Smooth muscle cell (in vitro differentiated cells): ENCODE data around the gene FAM163B. TPM values are rescaled to one million over a fixed set of nuclear protein-coding genes. Genes with fewer than 3 reads are reported as not detected.

Experiments used
- DNase-seq: peaks from one replicate; lab custom pipeline; 2025; ENCODE audit not compliant: unreplicated experiment; lab: John Stamatoyannopoulos, UW
- H2AFZ ChIP-seq: fragments of 200-600 bp; sonication (generic); 2 replicates; pipeline ENCODE4 v1.6.0; 2016; ENCODE audit warnings: antibody characterized with exemption, low read depth, mild to moderate bottlenecking
- H3F3A ChIP-seq: fragments of 200-600 bp; sonication (generic); 2 replicates; pipeline ENCODE4 v1.6.0; 2017; ENCODE audit warnings: antibody characterized with exemption, low read depth
- H3K27ac ChIP-seq: fragments of 200-600 bp; sonication (generic); 2 replicates; pipeline ENCODE4 v1.5.1; 2016; ENCODE audit warnings: low read depth, mild to moderate bottlenecking
- H3K27me3 ChIP-seq: fragments of 200-600 bp; sonication (generic); 2 replicates; pipeline ENCODE4 v1.6.1; 2016; ENCODE audit warnings: low read depth, mild to moderate bottlenecking
- H3K36me3 ChIP-seq: fragments of 200-600 bp; sonication (generic); 2 replicates; pipeline ENCODE4 v1.5.1; 2016; ENCODE audit warnings: low read depth
- H3K4me1 ChIP-seq: fragments of 200-600 bp; sonication (generic); 2 replicates; pipeline ENCODE4 v1.5.1; 2016; ENCODE audit warnings: low read depth
- H3K4me2 ChIP-seq: fragments of 200-600 bp; sonication (generic); 2 replicates; pipeline ENCODE4 v1.6.0; 2016; ENCODE audit warnings: mild to moderate bottlenecking
- H3K4me3 ChIP-seq: fragments of 200-600 bp; sonication (generic); 2 replicates; pipeline ENCODE4 v1.5.1; 2016; ENCODE audit warnings: mild to moderate bottlenecking
- H3K79me2 ChIP-seq: fragments of 200-600 bp; sonication (generic); 2 replicates; pipeline ENCODE4 v1.6.0; 2016; ENCODE audit warnings: low read depth, mild to moderate bottlenecking
- H3K9ac ChIP-seq: fragments of 200-600 bp; sonication (generic); 2 replicates; pipeline ENCODE4 v1.6.0; 2016; ENCODE audit warnings: low read depth
- H3K9me3 ChIP-seq: fragments of 200-600 bp; sonication (generic); replicated peaks from 2 replicates; pipeline ENCODE4 v1.5.1; 2016; ENCODE audit warnings: low read depth
- H4K20me1 ChIP-seq: fragments of 200-600 bp; sonication (generic); 2 replicates; pipeline ENCODE4 v1.6.0; 2016; ENCODE audit warnings: low read depth
- CTCF ChIP-seq: fragments of 200-600 bp; sonication (generic); IDR thresholded peaks from 2 replicates; pipeline ENCODE4 v1.5.1; 2017; ENCODE audit warnings: borderline replicate concordance, mild to moderate bottlenecking, antibody characterized with exemption; ENCODE audit not compliant: insufficient read depth, poor library complexity, severe bottlenecking
- WGBS: methylation state at CpG from one replicate; pipeline ENCODE4 v1.1.7; 2016; ENCODE audit warnings: low lambda C conversion rate; 5-methylcytosine and 5-hydroxymethylcytosine counted together
- polyA plus RNA-seq: library from polyadenylated mRNA; unstranded; fragments of >200 nt; fragmentation: Nextera tagmentation; extraction: Ambion mirVana; gene quantifications from 2 replicates; pipeline ENCODE4 v1.2.1, GENCODE V29; 2016
- total RNA-seq: library from RNA; depleted of rRNA; stranded (reverse); fragments of >200 nt; gene quantifications from 2 replicates; pipeline ENCODE4 v1.2.3, GENCODE V29; 2014

FAM163B gene
- total and polyA plus RNA-seq, 2 experiments from 2014 or later, result 0.49 to 3.4 TPM

DNA sequence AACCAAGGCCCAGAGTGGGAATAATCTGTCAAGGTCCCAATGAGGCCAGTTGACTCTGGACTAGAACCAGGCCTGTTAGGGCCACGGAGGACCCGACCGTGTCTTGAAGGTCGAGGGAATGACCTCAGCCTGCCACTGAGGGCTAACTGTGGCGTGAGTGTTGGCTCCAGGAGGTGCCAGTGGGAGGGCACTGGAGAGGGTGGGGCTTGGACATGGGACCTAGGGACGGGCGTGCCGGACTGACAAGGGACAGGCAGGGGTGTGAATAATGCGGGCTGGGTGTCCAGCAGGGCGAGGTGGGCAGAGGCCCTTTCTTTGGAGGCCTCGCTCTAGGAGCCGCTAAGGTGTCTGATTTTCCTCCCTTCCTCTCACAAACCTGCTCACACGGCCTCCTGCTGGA, 67.2 kb downstream of the FAM163B start:
- Histone ChIP-seq H3K4me2 (no peak overlapping the region), H3K36me3 (no peaks in the 10 kb centered on the region), H3K79me2 (no peaks in the 10 kb centered on the region), H3K4me3 (no peak overlapping the region), H3K27me3 (no peaks in the 10 kb centered on the region), H4K20me1 (no peaks in the 10 kb centered on the region), H3K9ac (no peak overlapping the region), H3K4me1 (no peaks in the 10 kb centered on the region), H3F3A (no peaks in the 10 kb centered on the region), H3K27ac (no peak overlapping the region), H3K9me3 (no peaks in the 10 kb centered on the region), H2AFZ (no peak overlapping the region)
- no peak for TF ChIP-seq CTCF
- DNase-seq, result no peak
- 97% methylated on average over 13 of the region's 13 CpGs for WGBS

GRCh38 chr9:133540698-133541025, 68.5 kb downstream of the FAM163B start:
- no peaks in the 10 kb centered on the region for H3K4me1 ChIP-seq
- H3K4me3 ChIP-seq, result no peak overlapping the region
- no peak overlapping the region for H3K4me2 ChIP-seq
- no peak overlapping the region for H2AFZ ChIP-seq
- no peak for TF ChIP-seq CTCF
- no peaks in the 10 kb centered on the region for H3K9me3 ChIP-seq
- no peaks in the 10 kb centered on the region for H3F3A ChIP-seq
- H3K79me2 ChIP-seq, result no peaks in the 10 kb centered on the region
- no peaks in the 10 kb centered on the region for H3K36me3 ChIP-seq
- H3K27ac ChIP-seq, result no peak overlapping the region
- H4K20me1 ChIP-seq, result no peaks in the 10 kb centered on the region
- WGBS, result 90% methylated on average over 18 of the region's 18 CpGs
- H3K27me3 ChIP-seq, result no peaks in the 10 kb centered on the region
- H3K9ac ChIP-seq, result no peak overlapping the region
- no peak for DNase-seq

- no peaks in the 10 kb centered on the region for H3K27me3 ChIP-seq
- H3F3A ChIP-seq, result no peaks in the 10 kb centered on the region
- no peak for TF ChIP-seq CTCF
- no peak overlapping the region for H3K4me3 ChIP-seq
- no peaks in the 10 kb centered on the region for H4K20me1 ChIP-seq
- H2AFZ ChIP-seq, result no peak overlapping the region
- H3K79me2 ChIP-seq, result no peaks in the 10 kb centered on the region
- H3K4me1 ChIP-seq, result no peaks in the 10 kb centered on the region
- no peak overlapping the region for H3K9ac ChIP-seq
- no peaks in the 10 kb centered on the region for H3K9me3 ChIP-seq
- 73% methylated on average over 22 of the region's 22 CpGs for WGBS
- DNase-seq, result no peak
- no peak overlapping the region for H3K4me2 ChIP-seq
- H3K27ac ChIP-seq, result no peak overlapping the region
- no peaks in the 10 kb centered on the region for H3K36me3 ChIP-seq
Observed at GRCh38 chr9:133539991-133540697, 69.0 kb downstream of the FAM163B start.
